Measurements from ENCODE around the gene PSME3. TPM values are rescaled to one million over a fixed set of nuclear protein-coding genes. Genes with fewer than 3 reads are reported as not detected.

The PSME3 gene
- polyA plus RNA-seq, 1 donor from 2014 or later, result 56.6 TPM

- no peak overlapping the region for H3K27ac ChIP-seq (ENCODE audit: low read length)
- H3K9me3 ChIP-seq (ENCODE audit: low read length), result no peaks in the 10 kb centered on the region
- no peaks in the 10 kb centered on the region for H3K36me3 ChIP-seq (ENCODE audit: insufficient read depth, low read length)
- no peaks in the 10 kb centered on the region for H3F3A ChIP-seq (ENCODE audit: insufficient read depth, low read length, poor library complexity, severe bottlenecking)
- no peak overlapping the region for H3K4me2 ChIP-seq (ENCODE audit: low read length)
- H3K4me3 ChIP-seq (ENCODE audit: low read length), result no peak overlapping the region
- no peaks in the 10 kb centered on the region for H3K9me2 ChIP-seq (ENCODE audit: insufficient read depth, low read length)
- H3K9ac ChIP-seq (ENCODE audit: low read length), result no peak overlapping the region
- H2AFZ ChIP-seq (ENCODE audit: low read depth, low read length), result no peak overlapping the region
- peaks cover 2% of the 10 kb centered on the region for H3K79me2 ChIP-seq (replicated peaks; ENCODE audit: insufficient read depth, low read length)
- H4K20me1 ChIP-seq (ENCODE audit: insufficient read depth), result no peaks in the 10 kb centered on the region
- TF ChIP-seq MXI1 (conservative IDR thresholded peaks at IDR 0.05; ENCODE audit: poor library complexity, severe bottlenecking) (no peak), SMC3 (conservative IDR thresholded peaks at IDR 0.05; ENCODE audit: poor library complexity) (no peak), EP300 (conservative IDR thresholded peaks at IDR 0.05; ENCODE audit: poor library complexity, severe bottlenecking) (no peak), POLR2AphosphoS5 (IDR thresholded peaks at IDR 0.05) (no peak), EZH2 (IDR thresholded peaks at IDR 0.05; ENCODE audit: borderline replicate concordance, insufficient read depth, low read length, poor library complexity, severe bottlenecking) (no peak), REST (IDR thresholded peaks at IDR 0.05; ENCODE audit: borderline replicate concordance) (no peak), CTCF (IDR thresholded peaks at IDR 0.05; ENCODE audit: poor library complexity, severe bottlenecking) (no peak), RAD21 (conservative IDR thresholded peaks at IDR 0.05) (no peak), TAF1 (IDR thresholded peaks at IDR 0.05; ENCODE audit: low read depth) (no peak)
- H3K27me3 ChIP-seq (ENCODE audit: insufficient read depth, low read depth, low read length), result peaks cover 3% of the 10 kb centered on the region
Observed at GRCh38 chr17:42803074-42803883, 29.9 kb upstream of the PSME3 start.

- Histone ChIP-seq H3F3A (ENCODE audit: insufficient read depth, low read length, poor library complexity, severe bottlenecking) (no peaks in the 10 kb centered on the region), H2AFZ (ENCODE audit: low read depth, low read length) (no peak overlapping the region)
Observed at GRCh38 chr17:42804918-42805367, 28.3 kb upstream of the PSME3 start.

More at GRCh38 chr17:42804918-42805367, 28.3 kb upstream of the PSME3 start:
- H3K4me2 ChIP-seq (ENCODE audit: low read length), result no peak overlapping the region
- TF ChIP-seq MXI1 (conservative IDR thresholded peaks at IDR 0.05; ENCODE audit: poor library complexity, severe bottlenecking), result no peak
- TF ChIP-seq CTCF (IDR thresholded peaks at IDR 0.05; ENCODE audit: poor library complexity, severe bottlenecking), result no peak
- no peak for TF ChIP-seq POLR2AphosphoS5 (IDR thresholded peaks at IDR 0.05)
- TF ChIP-seq RAD21 (conservative IDR thresholded peaks at IDR 0.05), result no peak
- no peak for TF ChIP-seq TAF1 (IDR thresholded peaks at IDR 0.05; ENCODE audit: low read depth)
- no peak for TF ChIP-seq REST (IDR thresholded peaks at IDR 0.05; ENCODE audit: borderline replicate concordance)
- TF ChIP-seq SMC3 (conservative IDR thresholded peaks at IDR 0.05; ENCODE audit: poor library complexity), result no peak
- TF ChIP-seq EZH2 (IDR thresholded peaks at IDR 0.05; ENCODE audit: borderline replicate concordance, insufficient read depth, low read length, poor library complexity, severe bottlenecking), result no peak
- TF ChIP-seq EP300 (conservative IDR thresholded peaks at IDR 0.05; ENCODE audit: poor library complexity, severe bottlenecking), result no peak
- peaks cover 3% of the 10 kb centered on the region for H3K27me3 ChIP-seq (ENCODE audit: insufficient read depth, low read depth, low read length)
- H3K9me3 ChIP-seq (ENCODE audit: low read length), result no peaks in the 10 kb centered on the region
- no peaks in the 10 kb centered on the region for H3K9me2 ChIP-seq (ENCODE audit: insufficient read depth, low read length)
- H4K20me1 ChIP-seq (ENCODE audit: insufficient read depth), result no peaks in the 10 kb centered on the region
- no peak overlapping the region for H3K27ac ChIP-seq (ENCODE audit: low read length)
- H3K36me3 ChIP-seq (ENCODE audit: insufficient read depth, low read length), result no peaks in the 10 kb centered on the region
- no peak overlapping the region for H3K9ac ChIP-seq (ENCODE audit: low read length)
- no peak overlapping the region for H3K4me3 ChIP-seq (ENCODE audit: low read length)
- no peaks in the 10 kb centered on the region for H3K79me2 ChIP-seq (replicated peaks; ENCODE audit: insufficient read depth, low read length)

All from neural cell (in vitro differentiated cells).